GM18858 (cell line): ENCODE results near the gene TOP3A.

Experiments
- ATAC-seq: cut with Tn5 transposase; IDR thresholded peaks from one replicate; pipeline ENCODE4 v1.9.1; 2021; ENCODE audit not compliant: unreplicated experiment

The TOP3A gene

DNA sequence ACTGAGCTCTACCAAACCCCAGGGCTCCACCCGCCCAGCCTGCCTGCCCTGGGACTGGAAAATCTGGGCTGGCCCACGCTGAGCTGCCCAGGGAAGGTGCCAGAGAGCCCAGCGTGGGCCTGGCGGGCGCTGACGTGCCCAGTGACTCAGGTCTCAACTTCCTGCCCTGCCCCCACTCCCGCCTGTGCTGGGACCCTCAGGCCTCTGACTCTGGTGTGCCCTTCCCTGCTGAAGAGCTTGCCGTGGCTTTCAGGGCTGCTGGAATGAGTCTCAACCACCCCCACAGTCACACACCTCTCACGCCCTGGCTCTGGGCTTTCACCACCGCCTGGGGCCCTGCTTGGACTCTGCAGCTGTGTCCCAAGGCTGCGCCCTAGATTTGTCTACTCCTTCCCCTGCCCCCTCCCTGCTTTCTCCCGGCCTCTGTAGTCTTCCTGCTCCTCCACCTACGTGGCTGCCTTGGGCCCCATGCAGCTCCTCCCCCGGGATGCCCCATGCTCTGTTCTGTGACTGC lies 79.0 kb downstream of the TOP3A start:
- ATAC-seq: no peak

GRCh38 chr17:18234853-18235380 lies 79.9 kb downstream of the TOP3A start:
- no peak for ATAC-seq

DNA sequence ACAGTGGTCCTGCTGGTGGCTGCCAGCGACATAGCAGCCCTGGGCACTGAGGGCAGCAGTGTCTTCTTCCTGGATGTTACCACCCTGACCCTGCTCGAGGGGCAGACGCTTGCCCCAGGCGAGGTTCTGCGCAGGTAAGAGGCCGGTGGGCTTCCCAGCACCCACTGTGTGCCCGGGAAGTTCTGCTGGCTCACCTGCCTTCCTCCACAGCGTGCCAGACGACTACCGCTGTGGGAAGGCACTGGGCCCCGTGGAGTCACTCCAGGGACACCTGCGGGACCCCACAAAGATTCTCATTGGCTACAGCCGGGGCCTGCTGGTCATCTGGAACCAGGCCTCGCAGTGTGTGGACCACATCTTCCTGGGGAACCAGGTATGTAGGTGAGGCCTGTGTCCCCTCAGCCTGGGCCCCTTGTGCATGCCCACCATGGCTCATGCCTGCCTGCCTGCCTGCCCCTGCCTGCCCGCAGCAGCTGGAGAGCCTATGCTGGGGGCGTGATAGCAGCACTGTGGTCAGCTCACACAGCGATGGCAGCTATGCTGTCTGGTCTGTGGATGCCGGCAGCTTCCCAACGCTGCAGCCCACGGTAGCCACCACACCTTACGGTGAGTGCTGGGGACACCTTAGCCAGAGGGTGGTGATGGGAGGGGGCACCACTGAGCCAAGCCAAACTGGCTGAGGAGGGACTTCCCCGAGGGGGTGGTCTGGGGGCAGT lies 80.8 kb downstream of the TOP3A start:
- no peak for ATAC-seq

- no peak for ATAC-seq
These were observed 83.6 kb downstream of the TOP3A start for GRCh38 chr17:18231164-18231563.

- ATAC-seq: no peak
These were observed 84.3 kb downstream of the TOP3A start for GRCh38 chr17:18230288-18231141.

GRCh38 chr17:18229771-18230170 lies 85.0 kb downstream of the TOP3A start:
- no peak for ATAC-seq

- no peak for ATAC-seq
These were observed 85.5 kb downstream of the TOP3A start for GRCh38 chr17:18229254-18229653.

DNA sequence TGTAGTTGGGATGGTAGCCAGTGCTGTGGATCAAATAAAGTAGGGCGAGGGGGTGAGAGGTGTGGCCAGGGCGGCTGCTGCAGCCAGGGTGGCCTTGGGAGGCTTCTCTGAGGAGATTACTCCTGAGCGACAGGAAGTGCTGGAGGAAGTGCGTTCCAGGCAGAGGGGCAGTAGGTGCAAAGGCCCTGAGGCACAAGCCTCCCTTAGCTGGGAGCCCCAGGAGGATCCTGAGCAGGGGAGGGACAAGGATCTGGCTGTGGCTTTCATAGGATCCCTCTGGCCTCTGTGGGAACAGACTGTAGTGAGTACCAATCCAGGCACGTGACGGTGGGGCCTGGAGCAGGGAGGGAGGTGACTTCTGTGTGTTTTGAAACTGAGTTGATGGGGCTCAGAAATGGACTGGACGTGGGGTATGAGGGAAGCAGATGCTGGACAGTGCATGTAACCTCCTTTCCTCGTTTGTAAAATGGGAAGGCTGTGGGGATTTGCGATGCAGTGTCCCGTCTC lies 86.6 kb downstream of the TOP3A start:
- ATAC-seq: no peak

DNA sequence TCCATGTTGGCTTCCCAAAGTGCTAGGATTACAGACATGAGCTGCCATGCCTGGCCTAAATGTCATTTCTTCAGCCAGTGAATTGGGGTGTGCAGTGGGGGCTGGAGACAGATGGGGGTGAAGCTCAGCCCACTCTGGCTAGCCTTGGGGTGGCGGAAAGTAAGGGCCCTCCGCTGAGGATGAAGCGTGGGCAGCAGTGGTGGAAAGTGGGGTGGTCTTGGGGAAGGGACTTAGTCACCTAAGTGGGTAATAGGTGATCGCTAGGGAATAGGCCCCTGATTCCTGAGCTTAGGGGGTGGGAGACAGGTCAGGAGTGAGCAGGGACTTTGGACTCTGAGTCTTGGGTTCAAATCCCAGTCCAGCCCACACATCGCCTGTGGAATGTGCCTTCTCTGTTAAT lies 87.2 kb downstream of the TOP3A start:
- ATAC-seq: no peak

- ATAC-seq: no peak
These were observed 88.4 kb downstream of the TOP3A start for GRCh38 chr17:18226284-18226945.

GRCh38 chr17:18225642-18226283 lies 89.0 kb downstream of the TOP3A start:
- ATAC-seq: no peak

GRCh38 chr17:18225121-18225641 lies 89.6 kb downstream of the TOP3A start, which contains the start of gene LLGL1:
Gene LLGL1, plus strand, starts transcription at chr17:18225635. Its CDS starts 48 bp downstream, at chr17:18225683.
- peak; percentile 87 for ATAC-seq

DNA sequence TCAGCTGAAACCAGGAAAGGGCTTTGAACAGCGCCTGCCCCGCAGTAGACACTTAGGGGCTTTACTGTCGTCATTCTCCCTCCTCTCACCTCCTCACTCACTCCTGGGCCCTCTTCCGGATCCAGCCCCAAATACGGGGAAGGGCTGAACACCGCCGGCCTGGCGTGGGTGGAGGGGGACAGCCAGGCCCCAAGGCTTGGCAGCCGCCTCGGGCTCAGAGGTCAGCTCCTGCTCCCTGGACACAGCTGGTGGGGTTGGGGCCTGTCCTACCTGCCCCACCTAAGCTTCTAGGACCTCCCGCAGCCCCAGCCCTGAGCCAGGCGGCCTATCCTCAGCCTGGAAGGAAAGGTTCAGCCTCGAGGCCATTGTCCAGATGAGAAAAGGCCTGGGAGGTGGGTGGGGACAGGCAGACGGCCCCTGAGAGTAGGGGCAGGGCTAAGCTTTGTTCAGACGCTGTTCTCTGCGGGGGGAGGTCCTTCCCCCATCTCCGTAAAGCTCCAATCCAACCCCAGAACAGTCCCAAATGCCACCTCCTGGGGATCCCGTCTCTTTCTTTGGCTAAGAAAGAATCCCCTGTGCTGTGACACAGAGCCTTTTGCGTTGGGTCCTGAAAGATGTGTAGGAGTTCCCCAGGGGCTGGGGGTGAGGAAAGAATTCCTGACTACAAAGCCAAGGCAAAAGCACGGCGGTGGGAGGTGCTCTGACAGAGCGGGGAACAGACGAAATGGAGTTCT lies 90.2 kb downstream of the TOP3A start:
- ATAC-seq: no peak

DNA sequence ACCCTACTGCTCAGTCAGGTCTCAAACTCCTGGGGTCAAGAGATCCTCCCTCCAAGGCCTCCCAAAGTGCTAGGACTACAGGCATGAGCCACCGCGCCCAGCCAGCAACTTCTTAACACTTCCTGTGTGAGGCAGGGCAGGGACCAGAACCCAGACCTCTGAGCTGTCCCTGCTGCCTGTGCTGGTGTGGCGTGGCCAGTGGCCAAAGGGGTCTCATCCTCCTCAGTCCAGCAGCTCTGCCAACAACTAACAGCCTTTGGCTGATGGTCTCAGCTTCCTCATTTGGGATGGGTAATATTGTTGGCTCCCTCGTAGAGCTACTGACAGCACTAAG lies 90.8 kb downstream of the TOP3A start:
- no peak for ATAC-seq
